ENCODE results near the gene KAZN.

The KAZN gene

DNA sequence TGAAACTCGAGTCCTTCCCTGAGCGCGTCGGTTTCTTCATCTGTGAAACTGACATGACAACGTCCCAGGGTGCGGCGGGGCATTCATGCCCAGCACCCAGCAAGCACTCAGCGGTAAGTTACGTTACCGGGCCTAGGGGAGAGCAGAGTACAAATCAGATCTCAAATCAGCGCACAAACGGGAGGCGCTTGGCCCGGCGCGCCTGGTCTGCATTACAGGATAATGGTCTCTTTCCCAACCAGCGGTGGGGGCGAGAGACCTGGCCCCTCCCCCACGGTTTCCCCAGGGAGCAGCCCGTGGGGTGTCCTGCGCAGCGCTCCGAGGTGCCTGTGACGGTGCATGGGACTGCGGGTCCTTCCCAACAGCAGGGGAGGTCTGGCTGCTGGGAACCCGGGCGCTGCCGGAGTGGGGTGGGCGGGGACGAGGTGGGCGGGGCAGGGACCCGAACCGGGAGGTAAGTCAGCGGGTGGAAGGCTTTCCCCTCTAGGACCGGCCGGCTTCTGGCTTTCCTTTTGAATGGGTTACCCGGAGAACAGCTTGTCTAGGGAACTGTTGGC is 556.1 kb downstream of the KAZN start:
- peak; percentile 19 for DNase-seq

DNA sequence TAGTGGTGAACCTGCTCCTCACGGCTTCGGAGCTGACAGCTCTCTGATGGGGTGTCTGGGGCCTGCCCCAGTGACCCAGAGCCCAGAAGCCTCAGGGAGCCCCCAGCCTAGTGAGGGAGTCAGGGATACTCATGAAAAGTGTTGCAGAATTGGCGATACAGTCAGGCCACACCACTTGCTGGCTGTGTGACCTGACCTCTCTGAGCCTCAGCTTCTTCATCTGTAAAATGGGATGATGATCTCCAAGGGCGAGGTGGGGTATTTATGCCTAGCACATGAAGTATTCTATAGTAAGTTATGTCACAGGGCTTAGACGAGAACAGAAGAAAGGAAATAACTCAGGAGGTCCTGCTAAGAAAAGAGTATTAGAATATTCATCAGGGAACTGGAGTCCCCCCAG is 556.7 kb downstream of the KAZN start:
- no peak for DNase-seq

DNA sequence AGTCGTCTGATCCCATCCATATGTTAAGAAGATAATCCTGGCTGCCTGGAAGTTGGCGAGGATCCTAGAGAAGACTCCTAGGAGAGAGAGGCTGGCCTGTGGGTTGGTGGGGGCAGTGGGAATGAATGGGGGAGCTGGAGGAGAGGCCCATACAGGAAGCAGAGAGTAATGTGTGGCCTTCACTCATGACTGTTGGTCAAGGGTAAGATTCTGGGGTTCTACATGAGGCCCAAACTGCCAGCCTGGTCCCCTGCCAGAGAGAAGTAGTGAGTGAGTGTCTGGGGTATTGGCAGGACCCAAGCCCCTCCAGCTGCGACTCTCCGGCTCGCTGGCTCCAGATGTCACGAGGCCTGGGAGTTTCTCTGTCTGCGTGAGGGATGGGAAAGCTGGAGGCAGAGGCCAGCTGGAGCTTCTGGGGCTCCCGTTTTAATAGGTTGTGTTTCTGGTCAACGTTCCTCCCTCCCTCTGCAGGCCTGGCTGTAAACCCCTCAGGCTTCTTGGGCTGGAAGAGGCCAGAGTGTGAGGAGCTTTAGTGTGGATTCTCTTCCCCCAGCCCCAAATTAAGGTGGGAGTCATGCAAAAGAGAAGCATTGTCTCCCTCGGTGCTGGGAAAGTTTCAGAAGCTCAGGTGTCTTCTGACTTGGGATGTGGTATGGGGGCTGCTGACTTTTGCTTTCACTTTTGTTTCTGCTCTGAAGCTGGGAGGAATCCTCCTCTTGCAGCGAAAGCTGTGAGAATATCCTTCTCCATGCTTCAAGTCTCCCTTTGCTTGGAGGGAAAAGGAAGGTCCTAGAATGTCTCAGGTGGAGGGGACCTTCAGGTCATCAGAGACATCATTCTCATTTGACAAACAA is 557.6 kb downstream of the KAZN start:
- DNase-seq, result no peak

- no peak for DNase-seq
These were observed 558.4 kb downstream of the KAZN start for GRCh38 chr1:15156807-15157380.

DNA sequence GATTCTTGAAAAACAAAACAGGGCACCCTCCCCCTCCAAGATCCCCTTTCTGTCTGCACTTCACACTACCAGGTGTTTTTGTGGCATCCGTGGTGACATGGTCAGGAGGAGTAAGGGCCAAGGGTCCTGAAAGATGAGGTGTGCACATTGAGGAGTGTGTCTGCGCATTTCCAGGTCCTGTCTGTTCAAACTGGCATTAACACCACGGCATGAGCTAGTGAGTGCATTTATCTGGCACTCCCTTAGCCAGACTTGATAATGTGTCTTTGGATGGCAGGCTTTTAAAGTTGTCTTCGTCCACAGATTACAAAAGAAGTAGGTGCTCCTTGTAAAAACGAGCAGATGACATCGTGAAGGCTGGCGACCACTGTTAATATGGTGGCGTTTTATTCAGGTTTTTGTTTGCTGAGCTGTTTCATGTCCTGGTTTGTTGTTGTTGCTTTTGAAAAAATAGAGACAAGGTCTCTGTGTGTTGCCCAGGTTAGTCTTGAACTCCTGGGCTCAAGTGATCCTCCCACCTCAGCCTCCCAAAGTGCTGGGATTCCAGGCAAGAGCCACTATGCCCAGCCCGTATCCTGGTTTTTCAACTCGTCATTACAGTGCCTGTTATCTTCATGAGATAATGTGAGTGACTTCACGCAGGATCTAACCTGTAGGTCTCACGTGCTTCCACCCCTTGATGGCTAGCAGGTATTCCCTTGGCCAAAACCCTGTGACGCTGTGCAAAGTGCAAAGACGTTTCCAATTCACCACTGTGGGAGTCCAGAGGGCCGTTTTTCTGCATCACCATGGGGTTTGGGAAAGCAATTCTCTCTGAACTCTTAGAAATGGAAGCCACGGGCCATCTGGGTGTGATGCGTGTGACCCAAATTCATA is 559.3 kb downstream of the KAZN start:
- no peak for DNase-seq

- DNase-seq, result no peak
These were observed 560.2 kb downstream of the KAZN start for GRCh38 chr1:15158506-15159165.

DNA sequence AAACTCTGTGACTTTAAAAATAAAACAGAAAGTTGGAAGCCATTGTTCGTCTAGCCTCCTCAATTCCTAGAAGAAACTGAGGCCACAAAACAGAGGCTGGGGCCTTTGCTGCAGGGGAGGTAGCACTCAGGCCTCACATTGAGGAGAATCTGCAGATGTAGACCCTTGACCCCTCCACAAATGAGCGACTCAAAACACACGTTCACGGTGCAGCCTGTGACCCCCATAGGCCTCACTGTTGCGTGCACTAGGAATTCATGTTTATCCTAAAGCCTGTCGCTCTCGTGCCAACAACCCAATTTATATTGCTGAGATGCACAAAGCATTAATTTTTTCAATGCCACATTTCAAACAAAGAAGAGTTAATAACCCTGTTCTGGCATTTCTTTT is 560.7 kb downstream of the KAZN start:
- no peak for DNase-seq

- DNase-seq, result no peak
These were observed 562.1 kb downstream of the KAZN start for GRCh38 chr1:15160626-15161025.

GRCh38 chr1:15167386-15167785 is 568.9 kb downstream of the KAZN start:
- no peak for DNase-seq
